Heart right ventricle (tissue), 16 donors: Measurements from ENCODE around the gene TBC1D9B. TPM values are rescaled to one million over a fixed set of nuclear protein-coding genes. Genes with fewer than 3 reads are reported as not detected.

Source experiments
- ATAC-seq, 8 donors: fragments of 200-7000 bp; cut with Tn5 transposase; one replicate each; pipeline ENCODE4 v1.9.1; 2020; ENCODE audit warnings: mild to moderate bottlenecking in 8 of 8, moderate library complexity in 8 of 8, moderate number of reproducible peaks in 1 of 8
- DNase-seq, 2 donors: peaks; one replicate each; pipeline ENCODE4 v3.0.0-alpha.2; 2020
- H3K27ac ChIP-seq, 10 donors: fragments of 200-600 bp; sonication (generic) in 2 of 10; one replicate each; pipeline versions ENCODE4 v1.5.0 to v1.8.0; 2020 to 2022; ENCODE audit warnings: mild to moderate bottlenecking in 3 of 10
- H3K27me3 ChIP-seq, 7 donors: fragments of 200-600 bp; one replicate each; pipeline ENCODE4 v1.8.0; 2021 to 2022; ENCODE audit warnings: mild to moderate bottlenecking in 2 of 7
- H3K36me3 ChIP-seq, 9 donors: fragments of 200-600 bp; sonication (generic) in 1 of 9; one replicate each; pipeline versions ENCODE4 v1.5.0 to v1.8.0; 2020 to 2022; ENCODE audit warnings: mild to moderate bottlenecking in 2 of 9
- H3K4me1 ChIP-seq, 9 donors: fragments of 200-600 bp; sonication (generic) in 1 of 9; one replicate each; pipeline versions ENCODE4 v1.5.0 to v1.8.0; 2020 to 2022; ENCODE audit warnings: mild to moderate bottlenecking in 4 of 9
- H3K4me3 ChIP-seq, 10 donors: fragments of 200-600 bp; sonication (generic) in 2 of 10; one replicate each; pipeline versions ENCODE4 v1.5.0 to v1.8.0; 2020 to 2022; ENCODE audit warnings: mild to moderate bottlenecking in 7 of 10, moderate library complexity in 2 of 10
- H3K9me3 ChIP-seq, 11 donors: fragments of 200-600 bp in 10 of 11; sonication (generic) in 2 of 11; one replicate each; pipeline versions ENCODE4 v1.5.0 to v1.8.0; 2013 to 2022; ENCODE audit warnings: mild to moderate bottlenecking in 2 of 11, control low read depth in 1 of 11, moderate library complexity in 1 of 11
- WGBS, 2 donors: extraction: QIAGEN DNeasy Blood & Tissue Kit; methylation state at CpG; one replicate each; pipeline ENCODE4 v1.1.7; 2013; ENCODE audit warnings: inconsistent platforms in 1 of 2; 5-methylcytosine and 5-hydroxymethylcytosine counted together
- intact Hi-C, 10 donors: fragments of 100-400 bp; cut with DNase I; formaldehyde crosslinking; loops; one replicate each; pipeline versions ENCODE4 v1.11.1 to v1.14.2; 2022
- polyA plus RNA-seq, 2 donors: library from polyadenylated mRNA; stranded (reverse); fragments of 200-250 nt; gene quantifications; one replicate each; pipeline ENCODE4 v1.2.3, GENCODE V29; 2013
- total RNA-seq, 10 donors: library from RNA; stranded (reverse); fragmentation: NEBNext Ultra II Directional in 3 of 10; extraction: Animal tissue kit (Norgen Biotek cat#: 25700) in 3 of 10; gene quantifications; one replicate each; pipeline versions ENCODE4 v1.2.1 to v1.2.4, GENCODE V29; 2021 to 2023
- TF ChIP-seq, protein P1 (sequence below), 9 donors: fragments of 200-600 bp; sonication (generic) in 2 of 9; IDR thresholded peaks; one replicate each; pipeline versions ENCODE4 v1.5.0 to v1.8.0; 2021 to 2022; ENCODE audit warnings: antibody characterized with exemption in 9 of 9, mild to moderate bottlenecking in 5 of 9, moderate library complexity in 1 of 9
- donor health status: Arrhythmogenic right ventricular cardiomyopathy.
- donor health status: ischemic (EF 13 %, LVEDD 7.1; RV severe dilation, severe dysfunction).
- donor health status: healthy with polysubstance abuse.
- donor health status: DM: no; HTN: yes; CAD: no.
- donor health status: DM: no; HTN: no; CAD: no.
- donor health status: ischemic (EF 25% LVEDD 6.9; RV normal size, moderate dysfunction).
- donor health status: ischemic (EF 25% LVEDD 5.7; RV mildly dilated, moderate dysfunction).
- donor health status: healthy.
- donor health status: DM: yes; HTN: yes; CAD: no.
- donor health status: Ischemic cardiomyopathy.
- donor health status: ischemic (EF 35%, LVEDD 5.7; RV mildly dilated, moderate dysfunction).
- donor health status: nonischemic (EF 11% LVEDD 7.7; RV severe dilation, severe dysfunction).
- donor health status: DM: yes; HTN: yes; CAD: no.
- donor health status: PGD.
- donor health status: ischemic (EF 29% LVEDD 5.4; RV normal size, mild dysfunction).
- donor health status: nonischemic (EF 23%, LVEDD 6.1; RV moderate dilation, normal function).

Gene TBC1D9B
- total and polyA plus RNA-seq, 12 donors, result 26.0 to 52.1 (median 32.3) TPM

DNA sequence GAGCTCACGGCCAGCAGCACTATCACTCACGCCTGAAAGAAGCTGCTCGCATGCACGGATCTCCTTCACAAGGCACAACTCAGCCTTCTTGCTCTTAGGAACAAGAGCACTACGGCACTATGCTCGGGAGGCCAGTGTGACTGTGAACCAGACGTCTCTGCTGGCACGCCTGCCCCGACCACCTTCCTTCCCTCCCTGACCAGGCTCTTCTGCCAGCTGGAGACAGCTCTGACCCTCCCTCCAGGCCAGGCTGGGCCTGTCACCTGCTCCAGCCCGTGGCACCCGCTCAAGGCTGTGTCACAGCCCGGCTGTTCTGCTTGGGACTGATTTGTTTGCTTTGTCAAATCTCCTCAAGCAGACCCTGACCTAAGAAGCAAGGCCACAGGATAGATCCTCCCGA, 7.0 kb downstream of the TBC1D9B start:
- Histone ChIP-seq H3K9me3 (no peaks in the 10 kb centered on the region), H3K27me3 (no peaks in the 10 kb centered on the region), H3K36me3 (peaks cover 0 to 93% (median 28%) of the 10 kb centered on the region in 9 donors), H3K4me1 (peaks cover 0 to 5% (median 0%) of the 10 kb centered on the region in 9 donors), H3K4me3 (no peak overlapping the region), H3K27ac (no peak overlapping the region)
- peak in 1 of 8 donors; percentile 26 for ATAC-seq
- intact Hi-C loops, result loop anchor here in 3 of 10 donors (10.0 kb wide), 3 partner anchors 76 to 236 kb away; partner anchors contain the start of gene SQSTM1 (in 1 of the 3)
- DNase-seq, result no peak
- 83 to 90% methylated on average over 13 of the region's 13 CpGs for WGBS, 2 donors
- TF ChIP-seq, protein P1, sequence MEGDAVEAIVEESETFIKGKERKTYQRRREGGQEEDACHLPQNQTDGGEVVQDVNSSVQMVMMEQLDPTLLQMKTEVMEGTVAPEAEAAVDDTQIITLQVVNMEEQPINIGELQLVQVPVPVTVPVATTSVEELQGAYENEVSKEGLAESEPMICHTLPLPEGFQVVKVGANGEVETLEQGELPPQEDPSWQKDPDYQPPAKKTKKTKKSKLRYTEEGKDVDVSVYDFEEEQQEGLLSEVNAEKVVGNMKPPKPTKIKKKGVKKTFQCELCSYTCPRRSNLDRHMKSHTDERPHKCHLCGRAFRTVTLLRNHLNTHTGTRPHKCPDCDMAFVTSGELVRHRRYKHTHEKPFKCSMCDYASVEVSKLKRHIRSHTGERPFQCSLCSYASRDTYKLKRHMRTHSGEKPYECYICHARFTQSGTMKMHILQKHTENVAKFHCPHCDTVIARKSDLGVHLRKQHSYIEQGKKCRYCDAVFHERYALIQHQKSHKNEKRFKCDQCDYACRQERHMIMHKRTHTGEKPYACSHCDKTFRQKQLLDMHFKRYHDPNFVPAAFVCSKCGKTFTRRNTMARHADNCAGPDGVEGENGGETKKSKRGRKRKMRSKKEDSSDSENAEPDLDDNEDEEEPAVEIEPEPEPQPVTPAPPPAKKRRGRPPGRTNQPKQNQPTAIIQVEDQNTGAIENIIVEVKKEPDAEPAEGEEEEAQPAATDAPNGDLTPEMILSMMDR (IDR thresholded peaks at IDR 0.05), result no peak

- DNase-seq, result no peak
- 83 to 85% methylated on average over 9 of the region's 9 CpGs for WGBS, 2 donors
- no peaks in the 10 kb centered on the region for H3K9me3 ChIP-seq
- no peak for ATAC-seq
- intact Hi-C loops, result loop anchor here in 3 of 10 donors (10.0 kb wide), 3 partner anchors 75 to 235 kb away; partner anchors contain the start of gene SQSTM1 (in 1 of the 3)
- TF ChIP-seq, protein P1 (IDR thresholded peaks at IDR 0.05), result no peak
- H3K36me3 ChIP-seq, result peaks cover 0 to 98% (median 28%) of the 10 kb centered on the region in 9 donors
- no peak overlapping the region for H3K4me3 ChIP-seq
- no peaks in the 10 kb centered on the region for H3K27me3 ChIP-seq
- H3K4me1 ChIP-seq, result no peaks in the 10 kb centered on the region
- H3K27ac ChIP-seq, result no peak overlapping the region
Observed at GRCh38 chr5:179900206-179900605, 7.5 kb downstream of the TBC1D9B start.

DNA sequence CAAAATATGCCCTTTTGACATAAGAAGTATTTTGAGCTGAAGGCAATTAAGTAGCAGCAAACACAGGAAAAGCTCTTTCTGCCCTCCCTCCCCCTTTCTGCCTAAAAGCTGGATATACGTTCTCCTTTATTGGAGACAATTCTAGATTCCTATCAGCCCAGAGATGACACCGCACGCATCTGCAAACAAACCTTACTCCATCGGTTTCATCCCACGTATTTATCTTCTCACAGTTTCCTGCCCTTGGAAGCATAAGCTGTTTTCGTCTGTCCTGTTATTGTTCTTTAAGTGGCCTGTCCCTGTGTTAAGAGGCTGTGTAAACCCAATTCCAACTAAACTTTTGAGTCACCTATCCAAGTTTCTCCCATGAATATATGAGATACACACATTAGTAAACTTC, 11.8 kb downstream of the TBC1D9B start:
- intact Hi-C loops, result no loop called here
- Histone ChIP-seq H3K9me3 (no peaks in the 10 kb centered on the region), H3K4me3 (no peak overlapping the region), H3K27me3 (no peaks in the 10 kb centered on the region), H3K4me1 (no peaks in the 10 kb centered on the region), H3K27ac (no peak overlapping the region), H3K36me3 (peaks cover 0 to 100% (median 64%) of the 10 kb centered on the region in 9 donors)
- DNase-seq (no peak), ATAC-seq (no peak)
- 63 to 77% methylated on average over 6 of the region's 6 CpGs for WGBS, 2 donors
- TF ChIP-seq, protein P1 (IDR thresholded peaks at IDR 0.05), result no peak

DNA sequence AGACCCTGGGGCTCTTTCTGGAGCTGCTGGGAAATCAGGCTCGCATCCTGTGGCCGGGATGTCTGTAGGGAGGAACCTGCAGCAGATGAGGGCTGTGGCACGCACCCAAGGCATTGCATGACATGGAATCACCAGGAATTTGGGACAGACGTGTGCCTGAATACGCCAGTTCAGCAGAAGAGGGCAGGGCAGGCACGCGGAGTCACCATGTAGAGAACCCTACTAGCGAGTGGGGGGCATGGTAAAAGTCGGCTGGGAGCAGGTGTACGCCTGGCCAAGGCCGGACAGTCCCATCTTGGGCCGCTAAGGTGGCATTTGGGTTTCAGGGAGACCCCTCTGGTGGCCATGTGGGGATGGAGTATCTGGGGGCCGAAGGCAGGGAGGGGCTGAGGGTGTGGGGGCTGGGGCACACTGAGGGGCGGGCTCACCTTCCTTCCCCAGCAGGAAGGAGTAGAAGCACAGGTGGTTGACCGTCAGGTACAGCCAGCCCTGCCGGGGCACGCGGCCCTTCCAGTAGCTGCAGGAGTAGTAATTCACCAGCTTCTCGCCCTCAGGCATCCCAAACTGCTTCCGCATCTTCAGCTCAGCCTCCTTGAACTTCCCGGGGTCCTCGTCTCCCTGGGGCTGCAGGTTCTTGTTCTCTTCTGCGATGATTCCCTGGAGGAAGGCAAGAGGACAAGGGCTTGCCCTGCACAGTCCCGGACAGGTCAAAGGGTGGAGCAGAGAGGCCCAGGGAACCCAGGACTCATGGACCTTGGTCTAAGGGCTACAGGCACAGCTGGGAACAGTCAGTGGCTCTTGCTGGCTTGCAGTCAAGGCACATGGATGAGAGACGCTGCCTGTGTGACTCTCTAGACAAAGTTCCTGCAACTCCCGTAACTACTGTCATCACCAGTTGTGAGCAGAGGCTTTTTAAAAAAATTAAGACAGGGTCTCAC, 13.5 kb downstream of the TBC1D9B start:
- no peaks in the 10 kb centered on the region for H3K27me3 ChIP-seq
- no peaks in the 10 kb centered on the region for H3K4me1 ChIP-seq
- TF ChIP-seq, protein P1 (IDR thresholded peaks at IDR 0.05), result no peak
- no peak overlapping the region for H3K27ac ChIP-seq
- intact Hi-C loops, result no loop called here
- no peaks in the 10 kb centered on the region for H3K9me3 ChIP-seq
- H3K36me3 ChIP-seq, result peaks cover 0 to 100% (median 70%) of the 10 kb centered on the region in 9 donors
- H3K4me3 ChIP-seq, result no peak overlapping the region
- WGBS, 2 donors, result 91 to 92% methylated on average over 26 of the region's 26 CpGs
- DNase-seq, result no peak
- ATAC-seq, result no peak
